Panc1 (cell line): Measurements from ENCODE around the gene TNRC18. TPM values are rescaled to one million over a fixed set of nuclear protein-coding genes. Genes with fewer than 3 reads are reported as not detected.
"Not testable (repeated sequence)": the region's sequence is repeated elsewhere in the genome, so short reads cannot be mapped to it uniquely, and the experiment has no call there.

ENCODE experiments used
- ATAC-seq: fragments of 200-7000 bp; cut with Tn5 transposase; 2 replicates; pipeline ENCODE4 v1.9.1; 2020; ENCODE audit warnings: mild to moderate bottlenecking, moderate library complexity
- BruUV-seq: library from RNA; stranded (reverse); fragments of 400-500 nt; replicated peaks from 2 replicates; lab custom pipeline; 2021; lab: Mats Ljungman, UMichigan
- CTCF ChIA-PET: fragments of 300-600 bp; sonication (Branson Sonifier 250); formaldehyde crosslinking; loops from one replicate; lab custom pipeline; 2022; ENCODE audit warnings: antibody characterized with exemption; lab: Charles Lee
- POLR2A ChIA-PET: fragments of 300-600 bp; sonication (Branson Sonifier 250); formaldehyde crosslinking; loops from one replicate; lab custom pipeline; 2022; ENCODE audit warnings: antibody characterized with exemption; lab: Charles Lee
- DNase-seq: peaks from one replicate; pipeline ENCODE4 v3.0.0-alpha.2; 2010; ENCODE audit warnings: low read depth, low spot score
- H3K27ac ChIP-seq: 2 replicates; pipeline ENCODE4 v1.5.1; 2011; ENCODE audit warnings: mild to moderate bottlenecking, low read length, inconsistent platforms
- H3K27me3 ChIP-seq: fragments of 200-500 bp; sonication (Bioruptor generic); 2 replicates; pipeline ENCODE4 v1.6.0; 2014; ENCODE audit warnings: low read length, inconsistent platforms; ENCODE audit not compliant: control insufficient read depth, insufficient read depth
- H3K36me3 ChIP-seq: fragments of 200-500 bp; sonication (Bioruptor generic); 2 replicates; pipeline ENCODE4 v1.5.1; 2014; ENCODE audit warnings: inconsistent platforms, mild to moderate bottlenecking, low read length, moderate library complexity; ENCODE audit not compliant: control insufficient read depth, insufficient read depth
- H3K4me1 ChIP-seq: 2 replicates; pipeline ENCODE4 v1.5.1; 2011; ENCODE audit warnings: inconsistent platforms, mild to moderate bottlenecking, low read length, moderate library complexity; ENCODE audit not compliant: control insufficient read depth, insufficient read depth
- H3K4me3 ChIP-seq, 2 experiments: 2 replicates each; pipeline ENCODE4 v1.5.1; 2011 to 2012; ENCODE audit warnings: low read depth in 2 of 2, low read length in 2 of 2, mild to moderate bottlenecking in 2 of 2, inconsistent platforms in 1 of 2, moderate library complexity in 1 of 2
- H3K9me3 ChIP-seq: fragments of 200-500 bp; sonication (Bioruptor generic); 2 replicates; pipeline ENCODE4 v1.5.1; 2014; ENCODE audit warnings: low read depth, mild to moderate bottlenecking, inconsistent platforms, low read length, moderate library complexity; ENCODE audit not compliant: control insufficient read depth, insufficient read depth
- CTCF ChIP-seq: fragments of 450-650 bp; IDR thresholded peaks from 2 replicates; pipeline ENCODE4 v1.5.1; 2017; ENCODE audit warnings: mild to moderate bottlenecking
- POLR2AphosphoS5 ChIP-seq: IDR thresholded peaks from 2 replicates; pipeline ENCODE4 v1.6.1; 2012; ENCODE audit warnings: mild to moderate bottlenecking, low read depth, low read length, moderate library complexity
- REST ChIP-seq, 2 experiments: IDR thresholded peaks; 2 replicates each; pipeline ENCODE4 v1.6.1; 2011 to 2012; ENCODE audit warnings: low read depth in 2 of 2, control low read depth in 1 of 2, low read length in 1 of 2, mild to moderate bottlenecking in 1 of 2, moderate library complexity in 1 of 2; ENCODE audit not compliant: insufficient read depth in 1 of 2
- SIN3A ChIP-seq: IDR thresholded peaks from 2 replicates; pipeline ENCODE4 v1.6.1; 2012; ENCODE audit warnings: low read depth, mild to moderate bottlenecking, low read length, moderate library complexity, borderline replicate concordance; ENCODE audit not compliant: insufficient read depth
- TCF7L2 ChIP-seq: IDR thresholded peaks from 2 replicates; pipeline ENCODE4 v1.6.1; 2011; ENCODE audit warnings: mild to moderate bottlenecking, low read depth, low read length, inconsistent platforms
- in situ Hi-C: cut with HindIII; loops from 2 replicates; pipeline ENCODE4 v1.10.0; 2016; ENCODE audit warnings: low sequenced_read_pairs, low pct_unique_long_range_greater_than_20kb
- intact Hi-C: fragments of 100-400 bp; cut with micrococcal nuclease; formaldehyde crosslinking; loops from one replicate; pipeline ENCODE4 v1.10.0; 2022; ENCODE audit not compliant: unreplicated experiment
- total RNA-seq: library from RNA; stranded (reverse); gene quantifications from one replicate; pipeline ENCODE4 v1.2.1, GENCODE V29; 2021; ENCODE audit not compliant: unreplicated experiment

Gene TNRC18
- total RNA-seq, 1 experiment from 2014 or later, result 148 TPM

- Histone ChIP-seq H3K4me3 (no peak overlapping the region), H3K36me3 (peaks cover 2% of the 10 kb centered on the region; the same call in 1 of the 2 replicates), H3K27me3 (no peaks in the 10 kb centered on the region), H3K4me1 (no peaks in the 10 kb centered on the region), H3K9me3 (no peaks in the 10 kb centered on the region; the same call in 1 of the 2 replicates), H3K27ac (no peak overlapping the region)
- no TSS peak for BruUV-seq
- DNase-seq (no peak), ATAC-seq (peak; percentile 9; the same call in 1 of the 2 replicates)
- ChIA-PET POLR2A (no interaction called here), CTCF (no interaction called here)
- intact Hi-C loops (no loop called here), in situ Hi-C loops (no loop called here)
- TF ChIP-seq SIN3A, result no peak
- no peak for TF ChIP-seq CTCF
- TF ChIP-seq TCF7L2, result no peak
- TF ChIP-seq POLR2AphosphoS5, result no peak
- no peak for TF ChIP-seq REST (IDR thresholded peaks at IDR 0.05; ENCODE audit: insufficient read depth in 1 of 2, low read depth in 2 of 2, low read length in 1 of 2)
Measured at GRCh38 chr7:5320391-5320790, 103.2 kb downstream of the TNRC18 start.

DNA sequence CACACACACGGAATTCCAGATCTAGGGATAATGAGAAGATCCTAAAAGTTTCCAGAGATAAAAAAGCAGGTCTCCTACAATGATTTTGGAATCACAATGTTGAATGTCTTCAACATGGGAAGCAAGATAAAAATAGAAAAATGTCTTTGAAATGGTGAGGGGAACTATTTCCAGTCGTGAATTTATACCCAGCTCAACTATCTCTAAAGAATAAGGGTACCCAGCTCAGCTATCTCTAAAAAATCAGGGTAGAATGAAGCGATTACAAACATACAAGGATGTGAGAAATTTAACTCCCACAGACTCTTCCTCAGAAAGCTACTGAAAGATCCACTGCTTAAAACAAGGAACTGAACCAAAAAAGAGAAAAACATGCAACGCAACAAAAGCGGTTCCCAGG, 105.0 kb downstream of the TNRC18 start:
- H3K4me1 ChIP-seq, H3K36me3 ChIP-seq, in situ Hi-C loops, ATAC-seq, intact Hi-C loops, POLR2A ChIA-PET, H3K27me3 ChIP-seq, H3K9me3 ChIP-seq, H3K4me3 ChIP-seq, H3K27ac ChIP-seq, DNase-seq, BruUV-seq, CTCF ChIA-PET: not testable (repeated sequence)

DNA sequence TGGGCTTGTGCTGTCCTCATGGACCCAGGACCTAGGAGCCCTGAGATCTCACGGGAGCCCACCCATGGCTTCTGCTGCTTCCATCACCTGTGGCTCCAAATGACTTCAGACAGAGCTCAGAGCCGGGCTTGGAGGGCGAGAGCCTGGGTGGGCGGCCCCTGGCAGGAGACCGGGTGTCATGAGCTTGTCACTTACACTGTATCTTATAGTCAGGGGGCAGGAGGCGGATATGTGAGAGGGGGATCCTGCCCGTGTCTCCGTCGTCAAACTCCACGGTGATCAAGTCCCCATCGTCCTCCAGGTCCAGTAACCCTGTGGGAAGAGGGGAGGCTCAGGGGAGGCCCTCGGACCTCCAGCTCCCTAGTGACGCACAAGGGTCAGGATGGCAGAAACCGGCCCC, 107.9 kb downstream of the TNRC18 start:
- no TSS peak for BruUV-seq
- H3K9me3 ChIP-seq, result no peaks in the 10 kb centered on the region; the same call in 1 of the 2 replicates
- no peak overlapping the region for H3K27ac ChIP-seq
- H3K4me1 ChIP-seq, result no peaks in the 10 kb centered on the region
- in situ Hi-C loops (no loop called here), intact Hi-C loops (no loop called here)
- no peaks in the 10 kb centered on the region for H3K27me3 ChIP-seq
- H3K36me3 ChIP-seq, result no peaks in the 10 kb centered on the region
- H3K4me3 ChIP-seq, result no peak overlapping the region
- CTCF ChIA-PET, result interaction anchor here (0.7 kb wide), 1 partner anchor 81 kb away, joined by 3 read pairs; no protein-coding TSS in a partner anchor
- POLR2A ChIA-PET, result no interaction called here
- ATAC-seq (no peak), DNase-seq (no peak)
- no peak for TF ChIP-seq SIN3A
- TF ChIP-seq CTCF, result no peak
- TF ChIP-seq TCF7L2, result no peak
- TF ChIP-seq POLR2AphosphoS5, result no peak
- no peak for TF ChIP-seq REST (IDR thresholded peaks at IDR 0.05; ENCODE audit: insufficient read depth in 1 of 2, low read depth in 2 of 2, low read length in 1 of 2)
